HepG2 (cell line): ENCODE results near the gene POFUT1. TPM values are rescaled to one million over a fixed set of nuclear protein-coding genes. Genes with fewer than 3 reads are reported as not detected.
A peak's percentile ranks its signal among the peaks of the same experiment; 100 is the strongest.

Experiments used
- AGO2 ChIP-seq: fragments of 200-400 bp; formaldehyde crosslinking; optimal IDR thresholded peaks from 2 replicates; pipeline ENCODE3; 2017; ENCODE audit warnings: mild to moderate bottlenecking, low read depth, low read length, moderate library complexity
- ARNT ChIP-seq: fragments of 450-650 bp; IDR thresholded peaks from 2 replicates; pipeline ENCODE4 v1.6.1; 2017
- CAMTA2 ChIP-seq: sonication (generic); formaldehyde crosslinking; IDR thresholded peaks from 2 replicates; pipeline ENCODE4 v1.4.0; 2020; ENCODE audit warnings: mild to moderate bottlenecking, missing genetic modification reagents, borderline replicate concordance
- JUND ChIP-seq: sonication (generic); formaldehyde crosslinking; IDR thresholded peaks from 2 replicates; pipeline ENCODE4 v1.8.0; 2022; ENCODE audit warnings: mild to moderate bottlenecking, missing genetic modification reagents
- NR2C2 ChIP-seq: sonication (generic); formaldehyde crosslinking; IDR thresholded peaks from 2 replicates; pipeline ENCODE4 v1.4.0; 2020; ENCODE audit warnings: missing genetic modification reagents, mild to moderate bottlenecking, moderate library complexity, borderline replicate concordance
- NR2F1 ChIP-seq, 2 experiments: fragments of 450-650 bp in 1 of 2; formaldehyde crosslinking in 1 of 2; IDR thresholded peaks; 2 replicates each; pipeline versions ENCODE4 v1.5.0 to v1.6.1; 2016 to 2020; ENCODE audit warnings: mild to moderate bottlenecking in 1 of 2, missing compliant biosample characterization in 1 of 2, missing genetic modification reagents in 1 of 2, moderate library complexity in 1 of 2
- PAWR ChIP-seq: sonication (generic); formaldehyde crosslinking; IDR thresholded peaks from 2 replicates; pipeline ENCODE4 v1.4.0; 2020; ENCODE audit warnings: missing genetic modification reagents, mild to moderate bottlenecking, borderline replicate concordance
- SKI ChIP-seq: fragments of 450-650 bp; IDR thresholded peaks from one replicate; pipeline ENCODE4 v1.6.1; 2018; ENCODE audit warnings: mild to moderate bottlenecking; ENCODE audit not compliant: partially characterized antibody
- SRSF9 ChIP-seq: fragments of 200-400 bp; formaldehyde crosslinking; IDR thresholded peaks from 2 replicates; pipeline ENCODE4 v1.6.1; 2018; ENCODE audit warnings: borderline replicate concordance, mild to moderate bottlenecking, low read depth, low read length; ENCODE audit not compliant: insufficient read depth, poor library complexity, severe bottlenecking
- ZBTB8A ChIP-seq: sonication (generic); formaldehyde crosslinking; IDR thresholded peaks from 2 replicates; pipeline ENCODE4 v1.4.0; 2020; ENCODE audit warnings: mild to moderate bottlenecking, low read depth, missing genetic modification reagents, borderline replicate concordance
- ZNF101 ChIP-seq: sonication (generic); formaldehyde crosslinking; IDR thresholded peaks from 2 replicates; pipeline ENCODE4 v1.4.0; 2020; ENCODE audit warnings: mild to moderate bottlenecking, low read depth, missing genetic modification reagents, borderline replicate concordance
- ZNF589 ChIP-seq: sonication (generic); formaldehyde crosslinking; conservative IDR thresholded peaks from 2 replicates; pipeline ENCODE4 v1.8.0; 2022; ENCODE audit warnings: mild to moderate bottlenecking, moderate library complexity, missing genetic modification reagents
- ZNF782 ChIP-seq: sonication (generic); formaldehyde crosslinking; IDR thresholded peaks from 2 replicates; pipeline ENCODE4 v1.4.0; 2020; ENCODE audit warnings: missing genetic modification reagents, mild to moderate bottlenecking, borderline replicate concordance
- ZNF883 ChIP-seq: sonication (generic); formaldehyde crosslinking; IDR thresholded peaks from 2 replicates; pipeline ENCODE4 v1.5.1; 2020; ENCODE audit warnings: mild to moderate bottlenecking, missing genetic modification reagents; ENCODE audit errors: not compliant biosample characterization
- polyA plus RNA-seq, 8 experiments: library from polyadenylated mRNA; depleted of rRNA in 3 of 8; stranded (reverse) in 7 of 8; unstranded in 1 of 8; fragments of >200 nt; fragmentation: Illumina TruSeq in 4 of 8; extraction: Trizol in 4 of 8; gene quantifications; 2 replicates each; pipeline versions ENCODE4 v1.2.1 to v1.2.3, GENCODE V29; 2011 to 2016; ENCODE audit warnings: low read depth in 4 of 8, missing spikeins in 1 of 8, mixed read lengths in 1 of 8; ENCODE audit not compliant: insufficient read depth in 1 of 8
- total RNA-seq, 5 experiments: library from RNA; depleted of rRNA; stranded (reverse); fragments of >200 nt; fragmentation: Illumina TruSeq; extraction: Trizol; gene quantifications; 2 replicates each; pipeline ENCODE4 v1.2.3, GENCODE V29; 2016; ENCODE audit warnings: low read depth in 1 of 5
- TF ChIP-seq, protein P1 (sequence below): sonication (generic); formaldehyde crosslinking; IDR thresholded peaks from 2 replicates; pipeline ENCODE4 v1.5.0; 2020; ENCODE audit warnings: mild to moderate bottlenecking, missing genetic modification reagents, borderline replicate concordance
- TF ChIP-seq, protein P2 (sequence below): sonication (generic); formaldehyde crosslinking; IDR thresholded peaks from 2 replicates; pipeline ENCODE4 v1.4.0; 2020; ENCODE audit warnings: missing genetic modification reagents, mild to moderate bottlenecking, borderline replicate concordance
- TF ChIP-seq, protein P3 (sequence below): IDR thresholded peaks from 2 replicates; pipeline ENCODE4 v1.6.1; 2016; ENCODE audit warnings: missing biosample characterization, missing genetic modification reagents, low read depth

Gene POFUT1
- total and polyA plus RNA-seq, 2 of the 13 experiments (the other 11 are each of a cell fraction or from before 2014, with no cell fraction given), result 35.5 to 58.3 TPM

DNA sequence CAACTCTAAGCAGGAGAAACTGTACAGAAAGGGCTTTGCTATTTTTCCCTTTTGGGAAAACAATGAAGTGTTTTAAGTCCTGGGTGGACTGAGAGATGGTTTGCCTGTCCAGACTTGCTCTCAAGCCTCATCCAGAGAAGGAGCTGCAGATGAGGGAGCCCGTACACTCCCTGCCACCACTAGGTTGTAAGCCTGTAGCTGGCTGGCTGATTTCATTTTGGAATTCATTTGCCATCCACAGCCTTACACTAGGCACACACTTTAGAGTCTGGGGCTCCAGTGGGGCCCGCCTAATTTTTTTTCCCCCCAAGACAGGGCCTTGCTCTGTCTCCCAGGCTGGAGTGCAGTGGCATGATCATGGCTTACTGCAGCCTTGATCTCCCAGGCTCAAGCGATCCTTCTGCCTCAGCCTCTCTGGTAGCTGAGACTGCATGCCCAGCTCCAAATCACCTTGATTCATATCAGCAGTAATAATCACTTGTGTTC, 28.4 kb downstream of the POFUT1 start (continued):
- TF ChIP-seq, protein P1, sequence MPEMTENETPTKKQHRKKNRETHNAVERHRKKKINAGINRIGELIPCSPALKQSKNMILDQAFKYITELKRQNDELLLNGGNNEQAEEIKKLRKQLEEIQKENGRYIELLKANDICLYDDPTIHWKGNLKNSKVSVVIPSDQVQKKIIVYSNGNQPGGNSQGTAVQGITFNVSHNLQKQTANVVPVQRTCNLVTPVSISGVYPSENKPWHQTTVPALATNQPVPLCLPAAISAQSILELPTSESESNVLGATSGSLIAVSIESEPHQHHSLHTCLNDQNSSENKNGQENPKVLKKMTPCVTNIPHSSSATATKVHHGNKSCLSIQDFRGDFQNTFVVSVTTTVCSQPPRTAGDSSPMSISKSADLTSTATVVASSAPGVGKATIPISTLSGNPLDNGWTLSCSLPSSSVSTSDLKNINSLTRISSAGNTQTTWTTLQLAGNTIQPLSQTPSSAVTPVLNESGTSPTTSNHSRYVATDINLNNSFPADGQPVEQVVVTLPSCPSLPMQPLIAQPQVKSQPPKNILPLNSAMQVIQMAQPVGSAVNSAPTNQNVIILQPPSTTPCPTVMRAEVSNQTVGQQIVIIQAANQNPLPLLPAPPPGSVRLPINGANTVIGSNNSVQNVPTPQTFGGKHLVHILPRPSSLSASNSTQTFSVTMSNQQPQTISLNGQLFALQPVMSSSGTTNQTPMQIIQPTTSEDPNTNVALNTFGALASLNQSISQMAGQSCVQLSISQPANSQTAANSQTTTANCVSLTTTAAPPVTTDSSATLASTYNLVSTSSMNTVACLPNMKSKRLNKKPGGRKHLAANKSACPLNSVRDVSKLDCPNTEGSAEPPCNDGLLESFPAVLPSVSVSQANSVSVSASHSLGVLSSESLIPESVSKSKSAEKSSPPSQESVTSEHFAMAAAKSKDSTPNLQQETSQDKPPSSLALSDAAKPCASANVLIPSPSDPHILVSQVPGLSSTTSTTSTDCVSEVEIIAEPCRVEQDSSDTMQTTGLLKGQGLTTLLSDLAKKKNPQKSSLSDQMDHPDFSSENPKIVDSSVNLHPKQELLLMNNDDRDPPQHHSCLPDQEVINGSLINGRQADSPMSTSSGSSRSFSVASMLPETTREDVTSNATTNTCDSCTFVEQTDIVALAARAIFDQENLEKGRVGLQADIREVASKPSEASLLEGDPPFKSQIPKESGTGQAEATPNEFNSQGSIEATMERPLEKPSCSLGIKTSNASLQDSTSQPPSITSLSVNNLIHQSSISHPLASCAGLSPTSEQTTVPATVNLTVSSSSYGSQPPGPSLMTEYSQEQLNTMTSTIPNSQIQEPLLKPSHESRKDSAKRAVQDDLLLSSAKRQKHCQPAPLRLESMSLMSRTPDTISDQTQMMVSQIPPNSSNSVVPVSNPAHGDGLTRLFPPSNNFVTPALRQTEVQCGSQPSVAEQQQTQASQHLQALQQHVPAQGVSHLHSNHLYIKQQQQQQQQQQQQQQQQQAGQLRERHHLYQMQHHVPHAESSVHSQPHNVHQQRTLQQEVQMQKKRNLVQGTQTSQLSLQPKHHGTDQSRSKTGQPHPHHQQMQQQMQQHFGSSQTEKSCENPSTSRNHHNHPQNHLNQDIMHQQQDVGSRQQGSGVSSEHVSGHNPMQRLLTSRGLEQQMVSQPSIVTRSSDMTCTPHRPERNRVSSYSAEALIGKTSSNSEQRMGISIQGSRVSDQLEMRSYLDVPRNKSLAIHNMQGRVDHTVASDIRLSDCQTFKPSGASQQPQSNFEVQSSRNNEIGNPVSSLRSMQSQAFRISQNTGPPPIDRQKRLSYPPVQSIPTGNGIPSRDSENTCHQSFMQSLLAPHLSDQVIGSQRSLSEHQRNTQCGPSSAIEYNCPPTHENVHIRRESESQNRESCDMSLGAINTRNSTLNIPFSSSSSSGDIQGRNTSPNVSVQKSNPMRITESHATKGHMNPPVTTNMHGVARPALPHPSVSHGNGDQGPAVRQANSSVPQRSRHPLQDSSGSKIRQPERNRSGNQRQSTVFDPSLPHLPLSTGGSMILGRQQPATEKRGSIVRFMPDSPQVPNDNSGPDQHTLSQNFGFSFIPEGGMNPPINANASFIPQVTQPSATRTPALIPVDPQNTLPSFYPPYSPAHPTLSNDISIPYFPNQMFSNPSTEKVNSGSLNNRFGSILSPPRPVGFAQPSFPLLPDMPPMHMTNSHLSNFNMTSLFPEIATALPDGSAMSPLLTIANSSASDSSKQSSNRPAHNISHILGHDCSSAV (CRISPR knock-in tag), result no peak
- no peak for TF ChIP-seq ZNF101
- peak; percentile 14; the same call in 1 of the 2 replicates for TF ChIP-seq NR2C2 (CRISPR knock-in tag)
- TF ChIP-seq, protein P2, sequence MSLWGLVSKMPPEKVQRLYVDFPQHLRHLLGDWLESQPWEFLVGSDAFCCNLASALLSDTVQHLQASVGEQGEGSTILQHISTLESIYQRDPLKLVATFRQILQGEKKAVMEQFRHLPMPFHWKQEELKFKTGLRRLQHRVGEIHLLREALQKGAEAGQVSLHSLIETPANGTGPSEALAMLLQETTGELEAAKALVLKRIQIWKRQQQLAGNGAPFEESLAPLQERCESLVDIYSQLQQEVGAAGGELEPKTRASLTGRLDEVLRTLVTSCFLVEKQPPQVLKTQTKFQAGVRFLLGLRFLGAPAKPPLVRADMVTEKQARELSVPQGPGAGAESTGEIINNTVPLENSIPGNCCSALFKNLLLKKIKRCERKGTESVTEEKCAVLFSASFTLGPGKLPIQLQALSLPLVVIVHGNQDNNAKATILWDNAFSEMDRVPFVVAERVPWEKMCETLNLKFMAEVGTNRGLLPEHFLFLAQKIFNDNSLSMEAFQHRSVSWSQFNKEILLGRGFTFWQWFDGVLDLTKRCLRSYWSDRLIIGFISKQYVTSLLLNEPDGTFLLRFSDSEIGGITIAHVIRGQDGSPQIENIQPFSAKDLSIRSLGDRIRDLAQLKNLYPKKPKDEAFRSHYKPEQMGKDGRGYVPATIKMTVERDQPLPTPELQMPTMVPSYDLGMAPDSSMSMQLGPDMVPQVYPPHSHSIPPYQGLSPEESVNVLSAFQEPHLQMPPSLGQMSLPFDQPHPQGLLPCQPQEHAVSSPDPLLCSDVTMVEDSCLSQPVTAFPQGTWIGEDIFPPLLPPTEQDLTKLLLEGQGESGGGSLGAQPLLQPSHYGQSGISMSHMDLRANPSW, result peak; percentile 2; the same call in 1 of the 2 replicates
- TF ChIP-seq AGO2, result no peak
- TF ChIP-seq CAMTA2 (CRISPR knock-in tag), result no peak
- no peak for TF ChIP-seq NR2F1 (CRISPR knock-in tag; IDR thresholded peaks at IDR 0.05)
- no peak for TF ChIP-seq PAWR (CRISPR knock-in tag)
- TF ChIP-seq ZNF883 (CRISPR knock-in tag), result peak; percentile 28
- TF ChIP-seq ZNF589 (CRISPR knock-in tag), result no peak
- TF ChIP-seq SKI, result no peak
- no peak for TF ChIP-seq JUND (CRISPR knock-in tag)
- no peak for TF ChIP-seq ARNT
- TF ChIP-seq SRSF9, result no peak
- TF ChIP-seq, protein P3, sequence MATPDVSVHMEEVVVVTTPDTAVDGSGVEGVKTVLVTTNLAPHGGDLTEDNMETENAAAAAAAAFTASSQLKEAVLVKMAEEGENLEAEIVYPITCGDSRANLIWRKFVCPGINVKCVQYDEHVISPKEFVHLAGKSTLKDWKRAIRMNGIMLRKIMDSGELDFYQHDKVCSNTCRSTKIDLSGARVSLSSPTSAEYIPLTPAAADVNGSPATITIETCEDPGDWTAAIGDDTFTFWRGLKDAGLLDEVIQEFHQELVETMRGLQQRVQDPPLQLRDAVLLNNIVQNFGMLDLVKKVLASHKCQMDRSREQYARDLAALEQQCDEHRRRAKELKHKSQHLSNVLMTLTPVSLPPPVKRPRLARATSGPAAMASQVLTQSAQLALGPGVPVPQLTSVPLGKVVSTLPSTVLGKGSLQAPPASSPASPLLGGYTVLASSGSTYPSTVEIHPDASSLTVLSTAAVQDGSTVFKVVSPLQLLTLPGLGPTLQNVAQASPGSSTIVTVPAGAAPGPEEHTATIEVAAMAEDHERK (CRISPR knock-in tag), result no peak
- TF ChIP-seq ZBTB8A, result no peak
- no peak for TF ChIP-seq ZNF782 (CRISPR knock-in tag)
